ENCODE data around the gene NAALAD2.
"Not testable (repeated sequence)": the region's sequence is repeated elsewhere in the genome, so short reads cannot be mapped to it uniquely, and the experiment has no call there.

NAALAD2 gene

DNA sequence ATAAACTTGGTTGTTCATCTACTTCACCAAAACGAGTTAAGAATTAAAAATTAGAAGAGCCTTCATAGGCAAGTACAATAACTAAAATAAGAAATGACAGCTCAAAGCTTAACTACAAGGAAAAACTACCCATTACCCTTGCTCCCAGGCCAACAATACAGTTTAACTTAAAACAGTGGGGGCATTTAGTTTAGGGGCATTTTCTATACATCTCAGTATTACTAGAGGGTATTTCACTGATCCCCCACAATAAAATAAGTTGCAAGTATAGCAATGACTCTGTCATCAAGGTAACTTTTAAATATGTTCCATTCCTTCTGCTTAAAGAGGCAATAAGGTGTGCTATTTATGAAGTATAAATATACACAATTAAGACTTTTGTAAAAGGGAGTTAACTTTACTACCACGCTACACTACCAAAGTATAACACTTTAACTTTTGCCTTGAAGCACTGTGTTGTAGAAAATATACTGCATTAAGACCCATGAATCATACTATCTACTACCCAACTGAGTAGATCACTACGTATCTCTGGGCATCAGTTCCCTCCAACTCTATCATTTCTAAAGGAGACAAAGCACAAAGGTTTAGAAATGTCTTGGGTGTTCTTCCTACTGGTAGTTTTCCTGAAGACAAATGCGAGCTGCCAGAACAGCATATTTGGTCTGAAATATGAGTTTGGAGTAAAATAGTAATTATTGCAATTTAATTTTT, 58.6 kb downstream of the NAALAD2 start:
- DNase-seq (ENCODE audit: low spot score) = no peak

GRCh38 chr11:90197377-90197776, 62.9 kb downstream of the NAALAD2 start:
- DNase-seq (ENCODE audit: low spot score) = no peak

GRCh38 chr11:90202342-90202741, 67.9 kb downstream of the NAALAD2 start:
- no peak for DNase-seq (ENCODE audit: low spot score)

DNA sequence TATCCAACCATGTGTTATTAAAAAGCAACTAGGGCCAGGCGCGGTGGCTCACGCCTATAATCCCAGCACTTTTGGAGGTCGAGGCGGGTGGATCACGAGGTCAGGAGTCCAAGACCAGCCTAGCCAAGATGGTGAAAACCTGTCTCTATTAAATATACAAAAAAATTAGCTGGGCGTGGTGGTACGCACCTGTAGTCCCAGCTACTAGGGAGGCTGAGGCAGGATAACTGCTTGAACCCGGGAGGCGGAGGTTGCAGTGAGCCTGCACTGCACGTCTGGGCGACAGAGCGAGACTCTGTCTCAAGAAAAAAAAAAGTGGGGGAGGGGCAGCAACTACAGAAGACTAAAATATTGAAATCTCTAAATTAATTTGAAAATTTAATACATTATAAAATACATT, 69.9 kb downstream of the NAALAD2 start:
- no peak for DNase-seq (ENCODE audit: low spot score)

DNA sequence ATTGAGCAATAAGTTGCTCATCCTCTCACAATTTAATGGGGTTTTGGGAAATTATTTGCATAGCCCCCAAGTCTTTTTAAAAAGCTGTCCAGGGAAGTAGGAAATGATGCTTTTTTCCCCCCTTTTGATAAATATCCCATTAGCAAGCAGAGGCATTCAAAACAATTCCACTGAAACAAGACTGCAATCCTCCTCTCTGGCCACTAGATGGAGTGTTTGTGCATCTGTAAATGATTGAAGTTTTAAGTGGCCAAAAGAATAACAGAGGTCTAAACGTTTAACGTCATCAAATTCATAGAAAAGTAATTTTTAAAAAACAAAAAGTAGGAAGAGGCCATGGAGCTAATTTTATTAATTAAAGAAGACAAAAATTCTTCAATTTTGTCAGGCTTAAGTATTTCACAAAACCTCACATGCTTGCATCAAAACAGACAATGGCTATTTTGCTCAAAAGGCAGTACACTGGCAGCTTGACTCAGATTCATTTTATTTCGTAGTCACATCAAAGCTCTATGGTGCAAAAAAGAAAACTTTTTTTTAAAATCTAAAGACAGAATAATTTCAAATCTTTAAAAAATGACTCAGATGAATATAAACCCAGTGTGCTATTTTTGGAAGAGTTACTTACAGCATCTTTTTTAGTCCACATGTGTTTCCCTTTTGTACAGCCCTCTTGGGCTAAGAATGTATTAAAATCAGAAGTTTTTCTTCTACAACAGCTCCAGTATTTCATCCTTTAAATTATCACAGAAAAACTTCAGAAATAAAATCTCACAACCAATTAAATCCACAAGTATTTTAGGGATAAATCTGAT, 70.6 kb downstream of the NAALAD2 start:
- DNase-seq (ENCODE audit: low spot score) = peak; percentile 47

- DNase-seq (ENCODE audit: low spot score) = not testable (repeated sequence)
Observed at GRCh38 chr11:90207992-90208391, 73.5 kb downstream of the NAALAD2 start.

GRCh38 chr11:90208857-90209256, 74.4 kb downstream of the NAALAD2 start:
- no peak for DNase-seq (ENCODE audit: low spot score)

- no peak for DNase-seq (ENCODE audit: low spot score)
Observed at GRCh38 chr11:90213322-90213721, 78.9 kb downstream of the NAALAD2 start.

GRCh38 chr11:90216611-90217010, 82.1 kb downstream of the NAALAD2 start:
- no peak for DNase-seq (ENCODE audit: low spot score)

GRCh38 chr11:90218606-90219005, 84.1 kb downstream of the NAALAD2 start:
- no peak for DNase-seq (ENCODE audit: low spot score)

DNA sequence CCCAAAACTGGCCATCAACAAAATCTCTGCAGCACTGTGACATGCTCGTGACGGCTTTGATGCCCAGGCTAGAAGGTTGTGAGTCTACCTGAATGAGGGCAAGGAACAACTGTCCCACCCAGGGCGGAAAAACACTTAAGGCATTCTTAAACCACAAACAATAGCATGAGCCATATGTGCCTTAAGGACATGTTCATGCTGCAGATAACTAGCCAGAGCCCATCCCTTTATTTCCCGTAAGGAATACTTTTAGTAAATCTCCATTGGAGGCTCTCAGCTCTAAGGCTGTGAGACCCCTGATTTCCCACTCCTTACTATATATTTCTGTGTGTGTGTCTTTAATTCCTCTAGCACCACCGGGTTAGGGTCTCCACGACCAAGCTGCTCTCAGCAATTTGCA, 85.0 kb downstream of the NAALAD2 start:
- no peak for DNase-seq (ENCODE audit: low spot score)

DNA sequence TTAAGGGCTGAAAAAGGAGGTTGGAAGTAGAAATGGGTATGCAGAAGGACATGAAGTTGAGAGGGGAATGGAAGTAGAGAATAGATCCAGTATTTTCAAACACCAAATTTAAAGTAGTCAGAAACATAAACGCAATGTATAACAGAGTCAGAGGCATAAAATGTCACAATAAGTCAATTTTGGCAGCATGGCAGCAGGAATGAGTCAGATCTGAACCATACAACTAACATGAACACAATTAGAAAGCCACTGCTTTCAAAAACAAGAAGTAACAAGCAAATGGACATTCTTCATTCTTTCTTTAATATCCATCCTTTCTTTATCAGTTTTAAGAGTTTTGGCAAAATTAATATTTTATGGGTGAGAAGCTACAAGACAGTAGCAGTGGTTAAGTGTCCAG, 85.9 kb downstream of the NAALAD2 start:
- DNase-seq (ENCODE audit: low spot score) = no peak

DNA sequence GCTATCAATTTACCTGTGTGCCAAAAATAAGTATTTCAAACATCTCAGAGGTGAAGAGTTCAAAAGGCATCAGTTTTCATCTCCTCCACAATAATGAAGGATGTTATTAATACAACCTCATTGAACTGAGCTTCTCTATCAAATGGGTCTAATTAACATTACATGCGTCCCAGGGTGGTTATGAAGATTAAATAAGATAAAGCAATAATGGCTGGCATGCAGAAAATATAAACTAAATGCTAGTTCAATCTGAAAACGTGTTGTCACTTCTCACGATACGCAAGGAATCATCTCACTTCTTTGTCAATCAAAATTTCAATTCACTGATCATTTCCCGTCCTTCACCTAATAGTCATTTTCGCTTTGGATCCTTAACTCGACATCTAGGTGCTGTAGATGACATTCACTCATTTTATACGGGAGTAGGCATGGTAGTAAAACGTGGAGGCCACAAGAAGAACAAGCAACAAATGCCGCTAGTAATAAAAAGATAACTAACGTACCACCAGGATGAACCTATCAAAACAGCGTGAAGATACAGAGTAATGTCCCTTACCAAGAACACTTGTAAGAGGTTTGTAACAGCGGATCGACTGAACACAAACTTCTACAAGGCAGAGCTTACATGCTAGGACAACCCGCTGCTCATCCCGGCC, 87.5 kb downstream of the NAALAD2 start:
- DNase-seq (ENCODE audit: low spot score) = no peak

- DNase-seq (ENCODE audit: low spot score) = peak; percentile 92
Observed at GRCh38 chr11:90222459-90223247, 88.2 kb downstream of the NAALAD2 start, which contains the start of gene CHORDC1. Gene CHORDC1, minus strand, starts transcription at chr11:90223049. Its CDS starts 95 bp downstream, at chr11:90222954.

DNA sequence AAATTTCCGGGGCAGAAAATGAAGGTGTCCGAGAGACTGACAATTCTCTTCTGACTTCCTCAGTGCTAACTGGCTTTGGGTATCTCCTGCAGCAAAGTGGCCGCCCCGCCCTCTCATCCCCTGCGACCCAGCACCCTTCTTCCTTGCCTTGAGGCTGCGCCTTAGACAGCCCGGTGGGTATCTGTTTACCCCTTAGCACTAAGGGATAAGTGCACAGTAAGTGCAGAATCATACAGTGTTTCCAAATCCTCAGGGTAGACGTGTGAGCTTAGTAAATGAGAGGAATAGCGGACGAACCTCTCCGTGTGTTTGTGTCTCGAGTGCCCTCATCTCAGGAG, 88.8 kb downstream of the NAALAD2 start:
- DNase-seq (ENCODE audit: low spot score) = no peak

GRCh38 chr11:90228056-90228455, 93.6 kb downstream of the NAALAD2 start:
- no peak for DNase-seq (ENCODE audit: low spot score)

DNA sequence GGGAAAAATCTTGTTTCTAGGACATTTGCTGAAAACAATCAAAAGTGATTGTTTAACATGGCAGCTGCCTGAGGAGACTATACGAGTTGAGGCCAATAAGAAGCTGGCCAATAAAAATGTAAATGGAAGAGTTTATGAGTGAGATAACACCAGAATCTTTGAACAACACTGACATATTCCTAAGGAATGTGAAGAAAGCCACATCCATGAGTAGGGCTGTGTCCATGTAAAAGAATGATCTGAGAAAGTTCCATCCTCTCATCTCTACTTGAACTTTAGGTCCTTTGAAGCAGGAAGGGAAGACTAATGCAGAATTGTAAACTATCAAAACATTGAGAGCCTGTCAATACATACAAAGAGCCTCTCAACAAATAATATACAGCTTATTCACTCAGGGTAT, 95.3 kb downstream of the NAALAD2 start:
- DNase-seq (ENCODE audit: low spot score) = no peak

DNA sequence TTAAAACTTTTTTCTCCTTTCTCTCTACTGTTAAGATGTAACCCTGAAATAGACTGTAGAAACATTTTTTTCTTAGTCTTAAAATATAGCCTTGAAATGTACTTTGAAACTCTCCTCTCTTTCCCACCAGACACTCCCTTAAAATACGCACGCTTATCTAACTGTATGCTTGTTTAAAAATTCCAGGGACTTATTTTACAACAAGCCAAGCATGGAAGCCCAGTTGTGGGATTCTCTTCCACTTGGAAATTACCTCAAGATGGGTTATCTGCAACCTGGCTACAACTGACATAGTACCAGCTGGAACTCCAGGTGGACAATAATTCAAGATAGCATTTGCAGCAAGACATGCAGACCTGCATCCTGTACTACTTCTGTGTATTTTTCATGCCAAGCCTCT, 100.5 kb downstream of the NAALAD2 start:
- DNase-seq (ENCODE audit: low spot score) = no peak

GRCh38 chr11:90235526-90235925, 101.1 kb downstream of the NAALAD2 start:
- DNase-seq (ENCODE audit: low spot score) = no peak

DNA sequence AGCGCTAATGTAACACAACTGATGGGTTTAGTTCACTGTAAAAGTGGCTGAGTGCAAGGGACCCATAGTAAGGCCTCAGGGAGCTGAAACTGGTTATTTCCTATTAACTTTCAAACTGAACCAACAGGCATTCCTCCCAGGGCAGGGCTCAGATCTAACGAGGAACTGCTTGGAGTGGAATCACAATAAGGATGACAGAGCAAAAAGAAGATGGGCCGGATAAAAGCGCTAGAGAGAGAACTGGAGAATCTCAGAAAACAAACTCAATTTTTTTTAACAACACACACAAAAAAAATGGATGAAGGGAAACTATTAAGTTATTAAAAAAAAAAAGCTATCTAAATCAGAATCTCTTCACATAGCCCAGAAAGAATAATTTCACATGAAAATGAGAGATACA, 102.5 kb downstream of the NAALAD2 start:
- no peak for DNase-seq (ENCODE audit: low spot score)

DNA sequence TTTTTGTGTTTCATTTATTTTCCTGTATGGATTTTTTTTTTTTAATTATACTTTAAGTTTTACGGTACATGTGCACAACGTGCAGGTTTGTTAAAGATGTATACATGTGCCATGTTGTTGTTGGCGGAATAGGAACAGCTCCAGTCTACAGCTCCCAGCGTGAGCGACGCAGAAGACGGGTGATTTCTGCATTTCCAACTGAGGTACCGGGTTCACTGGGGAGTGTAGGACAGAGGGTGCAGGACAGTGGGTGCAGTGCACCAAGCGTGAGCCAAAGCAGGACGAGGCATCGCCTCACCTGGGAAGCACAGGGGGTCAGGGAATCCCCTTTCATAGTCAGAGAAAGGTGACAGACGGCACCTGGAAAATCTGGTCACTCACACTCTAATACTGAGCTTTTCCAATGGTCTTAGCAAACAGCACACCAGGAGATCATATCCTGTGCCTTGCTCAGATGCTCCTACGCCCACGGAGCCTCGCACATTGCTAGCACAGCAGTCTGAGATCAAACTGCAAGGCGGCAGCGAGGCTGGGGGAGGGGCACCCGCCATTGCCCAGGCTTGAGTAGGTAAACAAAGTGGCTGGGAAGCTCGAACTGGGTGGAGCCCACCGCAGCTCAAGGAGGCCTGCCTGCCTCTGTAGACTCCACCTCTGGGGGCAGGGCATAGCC, 105.6 kb downstream of the NAALAD2 start:
- not testable (repeated sequence) for DNase-seq (ENCODE audit: low spot score)

DNA sequence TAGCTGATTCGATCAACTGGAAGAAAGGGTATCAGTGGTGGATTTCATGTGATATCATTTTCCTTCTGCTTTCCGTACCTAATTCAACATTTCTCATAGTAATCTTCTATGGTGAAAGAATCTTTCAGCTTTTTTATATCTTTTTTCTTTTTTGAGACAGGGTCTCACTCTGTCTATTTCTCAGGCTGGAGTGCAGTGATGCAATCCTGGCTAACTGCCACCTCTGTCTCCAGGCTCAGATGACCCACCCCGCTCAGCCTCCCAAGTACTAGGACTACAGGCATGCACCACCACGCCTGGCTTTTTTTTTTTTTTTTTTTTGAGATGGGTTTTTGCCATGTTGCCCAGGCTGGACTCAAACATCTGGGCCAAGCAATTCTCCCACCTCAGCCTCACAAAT, 107.0 kb downstream of the NAALAD2 start:
- DNase-seq (ENCODE audit: low spot score) = no peak
